NB4 (cell line): ENCODE measurements around the gene POU6F2.

ENCODE experiments used
- CTCF ChIP-seq: IDR thresholded peaks from one replicate; pipeline ENCODE4 v1.5.1; 2012; ENCODE audit warnings: low read depth, low read length
- POLR2A ChIP-seq: IDR thresholded peaks from 2 replicates; pipeline ENCODE4 v1.6.1; 2011; ENCODE audit warnings: mild to moderate bottlenecking; ENCODE audit not compliant: insufficient read length; ENCODE audit errors: extremely low read depth

GRCh38 chr7:39394105-39394680 lies 416.5 kb downstream of the POU6F2 start:
- no peak for TF ChIP-seq CTCF
- TF ChIP-seq POLR2A: no peak
